WERI-Rb-1 (cell line): Measurements from ENCODE around the gene CTSA.

Source experiments
- DNase-seq: peaks from one replicate; pipeline ENCODE4 v3.0.0-alpha.2; 2020
- H3K27ac ChIP-seq: fragments of 250-450 bp; sonication (Bioruptor Pico); 2 replicates; pipeline ENCODE4 v1.5.1; 2020; ENCODE audit warnings: mild to moderate bottlenecking, moderate library complexity
- H3K27me3 ChIP-seq: fragments of 250-450 bp; sonication (Bioruptor Pico); 2 replicates; pipeline ENCODE4 v1.5.1; 2021; ENCODE audit warnings: mild to moderate bottlenecking, low read depth, moderate library complexity; ENCODE audit not compliant: insufficient read depth, severe bottlenecking
- H3K36me3 ChIP-seq: fragments of 250-450 bp; sonication (Bioruptor Pico); 2 replicates; pipeline ENCODE4 v1.5.1; 2020; ENCODE audit warnings: mild to moderate bottlenecking, moderate library complexity
- H3K4me3 ChIP-seq: 2 replicates; pipeline ENCODE4 v1.5.1; 2011; ENCODE audit warnings: low read depth, mild to moderate bottlenecking, control low read depth, low read length
- H3K9me3 ChIP-seq: fragments of 250-450 bp; sonication (Bioruptor Pico); 2 replicates; pipeline ENCODE4 v1.5.1; 2021; ENCODE audit warnings: mild to moderate bottlenecking, moderate library complexity; ENCODE audit not compliant: severe bottlenecking
- TF ChIP-seq, protein P1 (sequence below): IDR thresholded peaks from 2 replicates; pipeline ENCODE4 v1.5.1; 2011; ENCODE audit warnings: low read depth, mild to moderate bottlenecking, control low read depth, inconsistent platforms, low read length

The CTSA gene

DNA sequence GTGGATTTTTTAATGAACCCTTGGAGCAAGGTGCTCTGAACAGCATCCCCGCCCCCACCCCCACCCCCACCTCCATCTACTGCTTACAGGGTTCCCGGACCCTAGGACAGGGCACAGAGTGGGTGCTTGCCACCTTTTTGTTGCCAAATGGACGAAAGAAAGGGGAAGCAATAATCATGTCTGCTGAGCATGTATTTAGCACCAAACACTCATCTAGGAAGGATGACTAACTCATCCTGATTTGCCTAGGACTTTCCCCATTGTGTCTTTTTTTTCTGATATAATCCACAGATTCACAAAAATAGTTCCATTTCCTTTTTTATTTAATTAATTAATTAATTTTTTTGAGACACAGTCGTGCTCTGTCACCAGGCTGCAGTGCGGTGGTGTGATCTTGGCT, 22.0 kb downstream of the CTSA start:
- no peaks in the 10 kb centered on the region for H3K27me3 ChIP-seq
- no peak overlapping the region for H3K27ac ChIP-seq
- DNase-seq, result no peak
- H3K36me3 ChIP-seq, result no peaks in the 10 kb centered on the region; the same call in 1 of the 2 replicates
- TF ChIP-seq, protein P1, sequence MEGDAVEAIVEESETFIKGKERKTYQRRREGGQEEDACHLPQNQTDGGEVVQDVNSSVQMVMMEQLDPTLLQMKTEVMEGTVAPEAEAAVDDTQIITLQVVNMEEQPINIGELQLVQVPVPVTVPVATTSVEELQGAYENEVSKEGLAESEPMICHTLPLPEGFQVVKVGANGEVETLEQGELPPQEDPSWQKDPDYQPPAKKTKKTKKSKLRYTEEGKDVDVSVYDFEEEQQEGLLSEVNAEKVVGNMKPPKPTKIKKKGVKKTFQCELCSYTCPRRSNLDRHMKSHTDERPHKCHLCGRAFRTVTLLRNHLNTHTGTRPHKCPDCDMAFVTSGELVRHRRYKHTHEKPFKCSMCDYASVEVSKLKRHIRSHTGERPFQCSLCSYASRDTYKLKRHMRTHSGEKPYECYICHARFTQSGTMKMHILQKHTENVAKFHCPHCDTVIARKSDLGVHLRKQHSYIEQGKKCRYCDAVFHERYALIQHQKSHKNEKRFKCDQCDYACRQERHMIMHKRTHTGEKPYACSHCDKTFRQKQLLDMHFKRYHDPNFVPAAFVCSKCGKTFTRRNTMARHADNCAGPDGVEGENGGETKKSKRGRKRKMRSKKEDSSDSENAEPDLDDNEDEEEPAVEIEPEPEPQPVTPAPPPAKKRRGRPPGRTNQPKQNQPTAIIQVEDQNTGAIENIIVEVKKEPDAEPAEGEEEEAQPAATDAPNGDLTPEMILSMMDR, result no peak
- H3K4me3 ChIP-seq, result no peak overlapping the region
- no peaks in the 10 kb centered on the region for H3K9me3 ChIP-seq

DNA sequence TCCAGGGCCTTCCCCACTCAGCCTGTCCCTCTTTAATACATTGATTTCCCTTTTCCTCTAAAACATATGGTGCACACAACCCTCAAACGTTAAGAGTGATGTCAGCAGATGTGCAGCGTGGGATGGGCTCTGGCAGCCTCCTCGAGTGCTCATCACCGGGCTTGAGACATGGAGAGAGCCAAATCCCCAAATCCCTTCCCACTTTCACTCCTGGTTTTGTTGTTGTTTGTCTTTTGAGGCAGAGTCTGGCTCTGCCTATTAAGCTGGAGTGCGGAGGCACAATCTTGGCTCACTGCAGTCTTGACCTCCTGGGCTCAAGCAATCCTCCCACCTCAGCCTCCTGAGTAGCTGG, 26.6 kb downstream of the CTSA start:
- Histone ChIP-seq H3K4me3 (no peak overlapping the region), H3K27me3 (no peaks in the 10 kb centered on the region), H3K36me3 (no peaks in the 10 kb centered on the region), H3K9me3 (no peaks in the 10 kb centered on the region), H3K27ac (no peak overlapping the region)
- peak; percentile 37 for DNase-seq
- TF ChIP-seq, protein P1, result no peak

DNA sequence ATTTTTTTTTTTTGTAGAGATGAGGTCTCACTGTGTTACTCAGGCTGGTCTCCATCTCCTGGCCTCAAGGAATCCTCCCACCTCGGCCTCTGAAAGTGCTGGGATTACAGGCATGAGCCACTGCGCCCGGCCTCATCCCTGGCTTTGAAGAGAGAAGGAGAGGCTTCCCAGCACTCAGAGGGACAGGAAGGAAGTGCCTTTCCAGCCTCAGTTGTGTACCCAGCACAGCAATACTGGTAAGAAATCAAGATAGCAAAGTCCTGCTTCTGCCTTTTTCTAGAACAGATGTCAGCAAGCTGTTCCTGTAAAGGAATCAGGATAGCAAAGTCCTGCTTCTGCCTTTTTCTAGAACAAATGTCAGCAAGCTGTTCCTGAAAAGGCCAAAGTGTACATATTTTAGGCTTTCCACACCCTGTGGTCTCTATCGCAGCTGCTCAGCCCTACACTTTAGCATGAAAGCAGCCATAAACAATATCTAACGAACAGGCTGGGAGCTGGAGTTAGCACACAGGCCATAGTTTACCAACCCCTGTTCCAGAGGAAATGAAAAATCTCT, 27.1 kb downstream of the CTSA start:
- no peaks in the 10 kb centered on the region for H3K27me3 ChIP-seq

DNA sequence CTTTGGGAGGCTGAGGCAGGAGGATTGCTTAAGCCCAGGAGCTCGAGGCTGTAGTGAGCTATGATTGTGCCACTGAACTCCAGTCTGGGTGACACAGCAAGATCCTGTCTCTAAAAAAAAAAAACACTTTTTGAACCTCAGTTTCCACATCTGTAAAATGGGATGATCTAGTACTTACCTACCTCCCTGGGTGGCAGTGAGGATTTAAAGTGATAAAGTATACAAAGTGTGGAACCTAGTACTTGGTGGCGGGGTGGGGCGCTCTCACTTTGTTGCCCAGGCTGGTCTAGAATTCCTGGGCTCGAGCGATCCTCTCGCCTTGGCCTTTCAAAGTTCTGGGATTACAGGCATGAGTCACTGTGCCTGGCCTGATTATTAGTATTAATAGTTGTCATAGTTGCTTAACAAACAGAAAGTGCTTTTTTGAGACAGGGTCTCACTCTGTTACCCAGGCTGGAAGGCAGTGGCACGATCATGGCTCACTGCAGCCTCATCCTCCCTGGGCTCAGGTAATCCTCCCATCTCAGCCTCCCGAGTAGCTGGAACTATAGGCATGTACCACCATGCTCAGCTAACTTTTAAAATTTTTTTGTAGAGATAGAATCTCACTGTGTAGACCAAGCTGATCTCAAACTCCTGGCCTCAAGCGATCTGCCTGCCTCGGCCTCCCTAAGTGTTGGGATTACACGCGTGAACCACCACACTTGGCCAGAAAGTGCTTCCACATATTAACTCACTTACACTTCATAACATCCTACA, 27.8 kb downstream of the CTSA start:
- no peak overlapping the region for H3K27ac ChIP-seq
- no peak overlapping the region for H3K4me3 ChIP-seq
- no peak for DNase-seq
- TF ChIP-seq, protein P1, result no peak
- H3K27me3 ChIP-seq, result no peaks in the 10 kb centered on the region
- H3K9me3 ChIP-seq, result no peaks in the 10 kb centered on the region
- H3K36me3 ChIP-seq, result no peaks in the 10 kb centered on the region

More for the DNA sequence above, 27.1 kb downstream of the CTSA start:
- no peak overlapping the region for H3K27ac ChIP-seq
- no peak overlapping the region for H3K4me3 ChIP-seq
- H3K9me3 ChIP-seq, result no peaks in the 10 kb centered on the region
- TF ChIP-seq, protein P1, result no peak
- H3K36me3 ChIP-seq, result no peaks in the 10 kb centered on the region
- DNase-seq, result no peak

DNA sequence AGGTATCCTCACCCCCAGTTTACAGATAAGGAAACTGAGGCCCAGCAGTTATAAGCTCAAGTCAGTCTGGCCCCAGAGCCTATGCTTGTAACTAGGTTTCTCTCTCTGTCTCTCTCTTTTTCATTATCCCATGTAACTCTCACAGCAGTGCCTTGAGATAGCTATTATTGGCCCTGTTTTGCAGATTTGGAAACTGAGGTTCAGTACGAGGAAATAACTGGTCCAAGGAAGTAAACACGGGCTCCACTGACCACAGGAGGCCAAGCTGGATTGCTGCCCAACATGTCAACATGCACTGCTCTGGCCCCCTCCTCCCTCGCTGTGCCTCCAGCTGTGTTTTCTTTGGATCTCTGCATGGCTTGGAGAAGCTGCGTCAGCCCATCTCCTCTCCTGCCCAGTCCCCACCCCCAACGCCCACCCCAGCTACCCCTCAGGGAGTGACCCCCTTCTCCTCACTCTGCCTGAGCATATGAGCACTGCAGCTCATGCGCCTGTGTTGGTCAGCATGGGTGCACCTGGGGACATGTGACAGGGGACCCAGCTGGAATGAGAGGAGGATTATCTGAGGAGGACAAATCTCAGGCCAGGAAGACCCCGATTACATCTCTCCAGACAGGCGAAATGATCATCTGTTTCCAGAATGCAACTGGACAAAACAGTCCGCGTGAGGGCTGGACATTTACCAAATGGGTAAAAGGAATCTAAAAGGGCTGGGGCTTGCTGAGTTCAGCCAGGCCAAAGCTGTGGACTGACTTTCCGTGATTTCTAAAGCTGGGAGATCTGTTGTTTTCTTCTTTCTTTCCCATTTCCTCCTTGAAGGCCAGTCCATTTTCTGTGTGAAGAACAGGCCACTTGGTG, 28.6 kb downstream of the CTSA start:
- TF ChIP-seq, protein P1, result no peak
- Histone ChIP-seq H3K9me3 (no peaks in the 10 kb centered on the region), H3K4me3 (no peak overlapping the region), H3K36me3 (no peaks in the 10 kb centered on the region), H3K27me3 (no peaks in the 10 kb centered on the region), H3K27ac (peak overlapping the region; percentile 56)
- DNase-seq, result peak; percentile 72
